B cell (primary cell): Measurements from ENCODE around the gene GFI1B. TPM values are rescaled to one million over a fixed set of nuclear protein-coding genes. Genes with fewer than 3 reads are reported as not detected.
"Not testable (repeated sequence)": the region's sequence is repeated elsewhere in the genome, so short reads cannot be mapped to it uniquely, and the experiment has no call there.

ENCODE experiments used
- ATAC-seq: fragments of 200-7000 bp; cut with Tn5 transposase; one replicate; pipeline ENCODE4 v1.10.0; 2021; ENCODE audit warnings: low read depth, mild to moderate bottlenecking, moderate number of reproducible peaks, moderate library complexity
- CTCF ChIA-PET: fragments of 350-600 bp; sonication (Branson Sonifier 250); formaldehyde crosslinking; loops from one replicate; lab custom pipeline; 2021; ENCODE audit warnings: antibody characterized with exemption, inconsistent platforms; lab: Charles Lee
- POLR2A ChIA-PET: fragments of 350-600 bp; sonication (Branson Sonifier 250); formaldehyde crosslinking; loops from one replicate; lab custom pipeline; 2021; ENCODE audit warnings: antibody characterized with exemption; lab: Charles Lee
- DNase-seq: peaks from one replicate; pipeline ENCODE4 v3.0.0; 2013
- H2AFZ ChIP-seq: 2 replicates; pipeline ENCODE4 v1.6.1; 2012; ENCODE audit warnings: mild to moderate bottlenecking, low read depth, low read length; ENCODE audit not compliant: insufficient read depth, poor library complexity, severe bottlenecking
- H3K27ac ChIP-seq, 2 donors: 1 replicate in 1 of 2; 2 replicates in 1 of 2; pipeline ENCODE4 v1.5.1; 2012 to 2013; ENCODE audit warnings: low read length in 2 of 2, mild to moderate bottlenecking in 2 of 2, moderate library complexity in 1 of 2
- H3K27me3 ChIP-seq, 4 experiments: fragments of 200-600 bp in 1 of 4; sonication (generic) in 1 of 4; replicated peaks in 1 of 4; 1 replicate in 2 of 4; 2 replicates in 2 of 4; pipeline versions ENCODE4 v1.6.1 to v1.7.0; 2013 to 2016; ENCODE audit warnings: low read length in 3 of 4, mild to moderate bottlenecking in 2 of 4, mixed read lengths in 1 of 4, moderate library complexity in 1 of 4; ENCODE audit not compliant: insufficient read depth in 4 of 4, control insufficient read depth in 3 of 4; ENCODE audit errors: control extremely low read depth in 1 of 4
- H3K36me3 ChIP-seq, 2 experiments: replicated peaks in 1 of 2; 1 replicate in 1 of 2; 2 replicates in 1 of 2; pipeline versions ENCODE4 v1.6.1 to v1.7.1; 2013; ENCODE audit warnings: low read length in 1 of 2; ENCODE audit not compliant: insufficient read depth in 2 of 2, control insufficient read depth in 1 of 2; ENCODE audit errors: control extremely low read depth in 1 of 2, extremely low read depth in 1 of 2
- H3K4me1 ChIP-seq, 2 donors: fragments of 200-600 bp in 1 of 2; sonication (generic) in 1 of 2; 1 replicate in 1 of 2; 2 replicates in 1 of 2; pipeline versions ENCODE4 v1.5.1 to v1.6.1; 2013 to 2017; ENCODE audit warnings: low read length in 2 of 2; ENCODE audit not compliant: control insufficient read depth in 2 of 2, insufficient read depth in 2 of 2
- H3K4me2 ChIP-seq: replicated peaks from 2 replicates; pipeline ENCODE3; 2012; ENCODE audit warnings: mild to moderate bottlenecking, low read depth, low read length; ENCODE audit not compliant: poor library complexity, severe bottlenecking
- H3K4me3 ChIP-seq, 5 experiments: fragments of 200-600 bp in 1 of 5; sonication (generic) in 1 of 5; 1 replicate in 3 of 5; 2 replicates in 2 of 5; pipeline versions ENCODE4 v1.5.1 to v1.7.0; 2011 to 2016; ENCODE audit warnings: low read length in 4 of 5, mild to moderate bottlenecking in 4 of 5, low read depth in 2 of 5, control low read depth in 1 of 5, moderate library complexity in 1 of 5; ENCODE audit not compliant: insufficient read depth in 1 of 5; ENCODE audit errors: control extremely low read depth in 1 of 5, extremely low read depth in 1 of 5
- H3K79me2 ChIP-seq: fragments of 200-600 bp; sonication (generic); one replicate; pipeline ENCODE4 v1.6.0; 2016; ENCODE audit warnings: low read length; ENCODE audit not compliant: control insufficient read depth, insufficient read depth
- H3K9ac ChIP-seq: fragments of 200-600 bp; sonication (generic); 2 replicates; pipeline ENCODE4 v1.6.1; 2017; ENCODE audit warnings: mild to moderate bottlenecking, low read length, moderate library complexity
- H3K9me3 ChIP-seq, 3 donors: one replicate each; pipeline versions ENCODE4 v1.6.1 to v1.7.1; 2013; ENCODE audit warnings: low read length in 2 of 3; ENCODE audit not compliant: control insufficient read depth in 2 of 3, insufficient read depth in 1 of 3; ENCODE audit errors: control extremely low read depth in 1 of 3
- H4K20me1 ChIP-seq: 2 replicates; pipeline ENCODE4 v1.6.0; 2012; ENCODE audit warnings: mild to moderate bottlenecking, low read length; ENCODE audit not compliant: insufficient read depth, control insufficient read depth, poor library complexity, severe bottlenecking
- H3K27ac Mint-ChIP-seq: one replicate; pipeline ENCODE4 v1.8.0; 2021; ENCODE audit warnings: mixed read lengths
- H3K27me3 Mint-ChIP-seq: one replicate; pipeline ENCODE4 v1.8.0; 2021; ENCODE audit warnings: mixed read lengths
- H3K4me1 Mint-ChIP-seq: one replicate; pipeline ENCODE4 v1.8.0; 2021; ENCODE audit warnings: mixed read lengths
- H3K4me3 Mint-ChIP-seq: one replicate; pipeline ENCODE4 v1.8.0; 2021; ENCODE audit warnings: mixed read lengths
- H3K9me3 Mint-ChIP-seq: one replicate; pipeline ENCODE4 v1.8.0; 2022; ENCODE audit warnings: mixed read lengths; ENCODE audit not compliant: insufficient read depth
- EZH2 ChIP-seq: IDR thresholded peaks from 2 replicates; pipeline ENCODE4 v1.6.1; 2012; ENCODE audit warnings: borderline replicate concordance, low read depth, mild to moderate bottlenecking, moderate library complexity, low read length; ENCODE audit not compliant: insufficient read depth, poor library complexity, severe bottlenecking
- WGBS: methylation state at CpG from one replicate; pipeline ENCODE4 v1.1.5; 2013; ENCODE audit warnings: missing lambda C conversion rate; ENCODE audit not compliant: insufficient coverage; 5-methylcytosine and 5-hydroxymethylcytosine counted together
- intact Hi-C: fragments of 100-400 bp; cut with micrococcal nuclease; formaldehyde crosslinking; loops from one replicate; pipeline ENCODE4 v1.10.0; 2022
- polyA plus RNA-seq: library from polyadenylated mRNA; depleted of rRNA; stranded (reverse); fragments of >200 nt; gene quantifications from 2 replicates; pipeline ENCODE4 v1.2.3, GENCODE V29; 2012
- total RNA-seq, 2 donors: library from RNA; stranded (reverse); fragments of 120-200 nt in 1 of 2; gene quantifications; 1 replicate in 1 of 2; 2 replicates in 1 of 2; pipeline versions ENCODE4 v1.2.3 to v1.2.4, GENCODE V29; 2013 to 2022
- TF ChIP-seq, protein P1 (sequence below): fragments of 200-600 bp; IDR thresholded peaks from one replicate; pipeline ENCODE4 v1.8.0; 2022; ENCODE audit warnings: antibody characterized with exemption, mild to moderate bottlenecking

Gene GFI1B
- total and polyA plus RNA-seq, 2 donors (not counting 1 experiment from before 2014, with no cell fraction given) = 0.09 TPM; not detected in 1

DNA sequence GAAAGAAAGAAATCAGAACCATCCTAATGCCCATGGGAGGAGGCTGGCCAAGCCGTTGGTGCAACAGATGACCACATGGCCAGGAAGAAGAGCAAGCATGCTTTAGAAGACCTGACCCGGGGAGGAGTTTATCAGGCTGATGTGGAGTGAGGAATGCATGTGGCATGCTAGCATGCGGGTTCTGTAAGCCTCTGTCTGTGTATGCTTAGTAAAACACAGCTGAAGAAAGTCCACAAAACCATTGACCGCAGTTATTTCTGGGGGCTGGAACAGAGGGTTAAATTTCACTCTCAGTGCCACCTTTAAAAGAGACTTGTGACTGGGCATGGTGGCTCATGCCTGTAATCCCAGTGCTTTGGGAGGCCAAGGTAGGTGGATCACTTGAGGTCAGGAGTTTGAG, 19.1 kb downstream of the GFI1B start:
- intact Hi-C loops = no loop called here
- peaks cover 4 to 10% of the 10 kb centered on the region in 2 donors for H3K4me1 ChIP-seq
- DNase-seq (no peak), ATAC-seq (no peak)
- peaks cover 0 to 32% (median 7%) of the 10 kb centered on the region in 4 experiments for H3K27me3 ChIP-seq
- no peak overlapping the region for H3K27ac ChIP-seq
- ChIA-PET POLR2A (no interaction called here), CTCF (no interaction called here)
- Mint-ChIP-seq H3K27me3 (peaks cover 41% of the 10 kb centered on the region), H3K4me3 (no peak overlapping the region), H3K9me3 (no peaks in the 10 kb centered on the region), H3K27ac (no peak overlapping the region), H3K4me1 (peaks cover 7% of the 10 kb centered on the region)
- no peaks in the 10 kb centered on the region for H3K9me3 ChIP-seq
- no peak overlapping the region for H3K9ac ChIP-seq
- no peak overlapping the region for H3K4me3 ChIP-seq
- H4K20me1 ChIP-seq = no peaks in the 10 kb centered on the region
- no peaks in the 10 kb centered on the region for H3K36me3 ChIP-seq
- no peaks in the 10 kb centered on the region for H3K79me2 ChIP-seq
- 89% methylated on average over 4 of the region's 4 CpGs for WGBS
- H3K4me2 ChIP-seq = no peak overlapping the region
- no peak overlapping the region for H2AFZ ChIP-seq
- no peak for TF ChIP-seq EZH2
- TF ChIP-seq, protein P1, sequence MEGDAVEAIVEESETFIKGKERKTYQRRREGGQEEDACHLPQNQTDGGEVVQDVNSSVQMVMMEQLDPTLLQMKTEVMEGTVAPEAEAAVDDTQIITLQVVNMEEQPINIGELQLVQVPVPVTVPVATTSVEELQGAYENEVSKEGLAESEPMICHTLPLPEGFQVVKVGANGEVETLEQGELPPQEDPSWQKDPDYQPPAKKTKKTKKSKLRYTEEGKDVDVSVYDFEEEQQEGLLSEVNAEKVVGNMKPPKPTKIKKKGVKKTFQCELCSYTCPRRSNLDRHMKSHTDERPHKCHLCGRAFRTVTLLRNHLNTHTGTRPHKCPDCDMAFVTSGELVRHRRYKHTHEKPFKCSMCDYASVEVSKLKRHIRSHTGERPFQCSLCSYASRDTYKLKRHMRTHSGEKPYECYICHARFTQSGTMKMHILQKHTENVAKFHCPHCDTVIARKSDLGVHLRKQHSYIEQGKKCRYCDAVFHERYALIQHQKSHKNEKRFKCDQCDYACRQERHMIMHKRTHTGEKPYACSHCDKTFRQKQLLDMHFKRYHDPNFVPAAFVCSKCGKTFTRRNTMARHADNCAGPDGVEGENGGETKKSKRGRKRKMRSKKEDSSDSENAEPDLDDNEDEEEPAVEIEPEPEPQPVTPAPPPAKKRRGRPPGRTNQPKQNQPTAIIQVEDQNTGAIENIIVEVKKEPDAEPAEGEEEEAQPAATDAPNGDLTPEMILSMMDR = no peak

DNA sequence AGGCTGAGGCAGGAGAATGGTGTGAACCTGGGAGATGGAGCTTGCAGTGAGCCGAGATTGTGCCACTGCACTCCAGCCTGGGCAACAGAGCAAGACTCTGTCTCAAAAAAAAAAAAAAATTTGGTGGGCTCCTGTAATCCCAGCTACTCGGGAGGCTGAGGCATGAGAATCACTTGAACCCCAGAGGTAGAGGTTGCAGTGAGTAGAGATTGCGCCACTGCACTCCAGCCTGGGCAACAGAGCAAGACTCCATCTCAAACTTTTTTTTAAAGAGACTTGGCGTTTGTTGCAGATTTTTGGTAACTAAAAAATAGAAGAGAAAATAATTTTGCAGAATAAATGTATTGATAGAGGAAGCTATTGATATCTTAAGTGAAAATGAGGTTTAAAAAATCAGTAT, 19.7 kb downstream of the GFI1B start:
- H3K27ac Mint-ChIP-seq, H3K36me3 ChIP-seq, H2AFZ ChIP-seq, intact Hi-C loops, H3K9ac ChIP-seq, H3K4me3 Mint-ChIP-seq, DNase-seq, ATAC-seq, H3K9me3 Mint-ChIP-seq, H3K79me2 ChIP-seq, H3K4me3 ChIP-seq, H3K9me3 ChIP-seq, CTCF ChIA-PET, H3K4me1 ChIP-seq, POLR2A ChIA-PET, H3K27ac ChIP-seq, H3K4me1 Mint-ChIP-seq, H4K20me1 ChIP-seq, H3K4me2 ChIP-seq: not testable (repeated sequence)
- peaks cover 0 to 33% (median 8%) of the 10 kb centered on the region in 4 experiments for H3K27me3 ChIP-seq
- H3K27me3 Mint-ChIP-seq = peaks cover 39% of the 10 kb centered on the region
- 100% methylated on average over 1 of the region's 4 CpGs for WGBS
